ENCODE results near the gene PHACTR1. TPM values are rescaled to one million over a fixed set of nuclear protein-coding genes. Genes with fewer than 3 reads are reported as not detected.
A peak's percentile ranks its signal among the peaks of the same experiment; 100 is the strongest.

The PHACTR1 gene
- total and polyA plus RNA-seq, 3 experiments from 2014 or later: 0.04 to 0.38 (median 0.04) TPM

- H3K4me3 Mint-ChIP-seq: no peak overlapping the region
- ChIA-PET CTCF (no interaction called here), POLR2A (no interaction called here)
- no peak overlapping the region for H3K27ac Mint-ChIP-seq
- Histone ChIP-seq H3K27ac (ENCODE audit: low read depth, low read length) (no peak overlapping the region), H3K36me3 (ENCODE audit: insufficient read depth, low read length) (no peaks in the 10 kb centered on the region), H3K4me3 (ENCODE audit: low read length) (no peak overlapping the region), H3K9me3 (ENCODE audit: low read length) (no peaks in the 10 kb centered on the region), H3K4me1 (ENCODE audit: insufficient read depth, low read length) (no peaks in the 10 kb centered on the region), H3K27me3 (ENCODE audit: insufficient read depth, low read length, poor library complexity, severe bottlenecking) (peaks cover 3% of the 10 kb centered on the region)
- H3K4me1 Mint-ChIP-seq: no peaks in the 10 kb centered on the region
- DNase-seq: no peak
- H3K36me3 Mint-ChIP-seq: no peaks in the 10 kb centered on the region
- H3K27me3 Mint-ChIP-seq: peaks cover 17 to 35% of the 10 kb centered on the region in 2 donors
- H3K9me3 Mint-ChIP-seq: no peaks in the 10 kb centered on the region
Measured at GRCh38 chr6:13076575-13076974, 360.0 kb downstream of the PHACTR1 start.

GRCh38 chr6:13077117-13077516 is 360.6 kb downstream of the PHACTR1 start:
- Histone ChIP-seq H3K27ac (ENCODE audit: low read depth, low read length) (no peak overlapping the region), H3K4me1 (ENCODE audit: insufficient read depth, low read length) (no peaks in the 10 kb centered on the region), H3K4me3 (ENCODE audit: low read length) (no peak overlapping the region), H3K36me3 (ENCODE audit: insufficient read depth, low read length) (no peaks in the 10 kb centered on the region), H3K27me3 (ENCODE audit: insufficient read depth, low read length, poor library complexity, severe bottlenecking) (peaks cover 3% of the 10 kb centered on the region), H3K9me3 (ENCODE audit: low read length) (no peaks in the 10 kb centered on the region)
- no peaks in the 10 kb centered on the region for H3K9me3 Mint-ChIP-seq
- H3K4me3 Mint-ChIP-seq: no peak overlapping the region
- DNase-seq: no peak
- CTCF ChIA-PET: no interaction called here
- POLR2A ChIA-PET: no interaction called here
- no peaks in the 10 kb centered on the region for H3K36me3 Mint-ChIP-seq
- H3K4me1 Mint-ChIP-seq: no peaks in the 10 kb centered on the region
- no peak overlapping the region for H3K27ac Mint-ChIP-seq
- H3K27me3 Mint-ChIP-seq: peaks cover 18 to 40% of the 10 kb centered on the region in 2 donors

GRCh38 chr6:13079096-13079723 is 362.6 kb downstream of the PHACTR1 start:
- H3K27me3 Mint-ChIP-seq: peaks cover 18 to 38% of the 10 kb centered on the region in 2 donors
- H3K9me3 Mint-ChIP-seq: peaks cover 0 to 2% (median 0%) of the 10 kb centered on the region in 5 donors
- Histone ChIP-seq H3K27me3 (ENCODE audit: insufficient read depth, low read length, poor library complexity, severe bottlenecking) (peaks cover 3% of the 10 kb centered on the region), H3K4me1 (ENCODE audit: insufficient read depth, low read length) (no peaks in the 10 kb centered on the region), H3K27ac (ENCODE audit: low read depth, low read length) (no peak overlapping the region), H3K4me3 (ENCODE audit: low read length) (no peak overlapping the region), H3K9me3 (ENCODE audit: low read length) (no peaks in the 10 kb centered on the region), H3K36me3 (ENCODE audit: insufficient read depth, low read length) (no peaks in the 10 kb centered on the region)
- H3K4me3 Mint-ChIP-seq: no peak overlapping the region
- H3K27ac Mint-ChIP-seq: no peak overlapping the region
- ChIA-PET CTCF (no interaction called here), POLR2A (no interaction called here)
- H3K36me3 Mint-ChIP-seq: no peaks in the 10 kb centered on the region
- no peaks in the 10 kb centered on the region for H3K4me1 Mint-ChIP-seq
- DNase-seq: no peak

GRCh38 chr6:13080462-13081188 is 364.1 kb downstream of the PHACTR1 start:
- H3K27me3 Mint-ChIP-seq: peaks cover 15 to 33% of the 10 kb centered on the region in 2 donors
- DNase-seq: no peak
- no peak overlapping the region for H3K4me3 Mint-ChIP-seq
- Histone ChIP-seq H3K9me3 (ENCODE audit: low read length) (no peaks in the 10 kb centered on the region), H3K4me1 (ENCODE audit: insufficient read depth, low read length) (no peaks in the 10 kb centered on the region), H3K4me3 (ENCODE audit: low read length) (no peak overlapping the region), H3K36me3 (ENCODE audit: insufficient read depth, low read length) (no peaks in the 10 kb centered on the region), H3K27me3 (ENCODE audit: insufficient read depth, low read length, poor library complexity, severe bottlenecking) (peaks cover 3% of the 10 kb centered on the region), H3K27ac (ENCODE audit: low read depth, low read length) (no peak overlapping the region)
- peak overlapping the region in 1 of 8 donors; percentile 38 for H3K27ac Mint-ChIP-seq
- H3K9me3 Mint-ChIP-seq: peaks cover 0 to 2% (median 0%) of the 10 kb centered on the region in 5 donors
- POLR2A ChIA-PET: no interaction called here
- CTCF ChIA-PET: no interaction called here
- H3K36me3 Mint-ChIP-seq: no peaks in the 10 kb centered on the region
- H3K4me1 Mint-ChIP-seq: no peaks in the 10 kb centered on the region

- CTCF ChIA-PET: no interaction called here
Measured at GRCh38 chr6:13081189-13081563, 364.6 kb downstream of the PHACTR1 start.

GRCh38 chr6:13089296-13089994 is 372.9 kb downstream of the PHACTR1 start:
- Histone ChIP-seq H3K9me3 (ENCODE audit: low read length) (no peaks in the 10 kb centered on the region), H3K27ac (ENCODE audit: low read depth, low read length) (no peak overlapping the region), H3K4me3 (ENCODE audit: low read length) (no peak overlapping the region), H3K4me1 (ENCODE audit: insufficient read depth, low read length) (no peaks in the 10 kb centered on the region), H3K36me3 (ENCODE audit: insufficient read depth, low read length) (no peaks in the 10 kb centered on the region), H3K27me3 (ENCODE audit: insufficient read depth, low read length, poor library complexity, severe bottlenecking) (no peaks in the 10 kb centered on the region)
- DNase-seq: no peak
- CTCF ChIA-PET: no interaction called here
- H3K9me3 Mint-ChIP-seq: peaks cover 0 to 3% (median 0%) of the 10 kb centered on the region in 5 donors
- H3K4me3 Mint-ChIP-seq: no peak overlapping the region
- H3K27me3 Mint-ChIP-seq: peaks cover 13% of the 10 kb centered on the region in 2 donors
- H3K27ac Mint-ChIP-seq: no peak overlapping the region
- POLR2A ChIA-PET: no interaction called here
- no peaks in the 10 kb centered on the region for H3K36me3 Mint-ChIP-seq
- no peaks in the 10 kb centered on the region for H3K4me1 Mint-ChIP-seq

More at GRCh38 chr6:13081189-13081563, 364.6 kb downstream of the PHACTR1 start:
- Mint-ChIP-seq H3K4me3 (no peak overlapping the region), H3K36me3 (no peaks in the 10 kb centered on the region), H3K9me3 (peaks cover 0 to 2% (median under 1%) of the 10 kb centered on the region in 5 donors), H3K4me1 (no peaks in the 10 kb centered on the region), H3K27ac (peak overlapping the region in 1 of 8 donors; percentile 38), H3K27me3 (peaks cover 15 to 30% of the 10 kb centered on the region in 2 donors)
- no peaks in the 10 kb centered on the region for H3K4me1 ChIP-seq (ENCODE audit: insufficient read depth, low read length)
- no peaks in the 10 kb centered on the region for H3K36me3 ChIP-seq (ENCODE audit: insufficient read depth, low read length)
- H3K27ac ChIP-seq (ENCODE audit: low read depth, low read length): no peak overlapping the region
- DNase-seq: no peak
- H3K4me3 ChIP-seq (ENCODE audit: low read length): no peak overlapping the region
- POLR2A ChIA-PET: no interaction called here
- peaks cover 3% of the 10 kb centered on the region for H3K27me3 ChIP-seq (ENCODE audit: insufficient read depth, low read length, poor library complexity, severe bottlenecking)
- no peaks in the 10 kb centered on the region for H3K9me3 ChIP-seq (ENCODE audit: low read length)

- Mint-ChIP-seq H3K4me1 (no peaks in the 10 kb centered on the region), H3K9me3 (peaks cover 0 to 3% (median 0%) of the 10 kb centered on the region in 5 donors), H3K36me3 (no peaks in the 10 kb centered on the region), H3K27me3 (peaks cover 12 to 13% of the 10 kb centered on the region in 2 donors), H3K27ac (no peak overlapping the region), H3K4me3 (no peak overlapping the region)
- no peaks in the 10 kb centered on the region for H3K27me3 ChIP-seq (ENCODE audit: insufficient read depth, low read length, poor library complexity, severe bottlenecking)
- no peak for DNase-seq
- no peaks in the 10 kb centered on the region for H3K4me1 ChIP-seq (ENCODE audit: insufficient read depth, low read length)
- ChIA-PET POLR2A (no interaction called here), CTCF (no interaction called here)
- H3K9me3 ChIP-seq (ENCODE audit: low read length): no peaks in the 10 kb centered on the region
- no peaks in the 10 kb centered on the region for H3K36me3 ChIP-seq (ENCODE audit: insufficient read depth, low read length)
- no peak overlapping the region for H3K27ac ChIP-seq (ENCODE audit: low read depth, low read length)
- no peak overlapping the region for H3K4me3 ChIP-seq (ENCODE audit: low read length)
Measured at GRCh38 chr6:13091192-13091591, 374.6 kb downstream of the PHACTR1 start.

- H3K9me3 ChIP-seq (ENCODE audit: low read length): no peaks in the 10 kb centered on the region
- no peaks in the 10 kb centered on the region for H3K36me3 ChIP-seq (ENCODE audit: insufficient read depth, low read length)
- H3K27ac Mint-ChIP-seq: peak overlapping the region in 1 of 8 donors; percentile 16
- H3K36me3 Mint-ChIP-seq: no peaks in the 10 kb centered on the region
- DNase-seq: no peak
- no peaks in the 10 kb centered on the region for H3K4me1 ChIP-seq (ENCODE audit: insufficient read depth, low read length)
- no peaks in the 10 kb centered on the region for H3K27me3 ChIP-seq (ENCODE audit: insufficient read depth, low read length, poor library complexity, severe bottlenecking)
- H3K9me3 Mint-ChIP-seq: no peaks in the 10 kb centered on the region
- no peak overlapping the region for H3K27ac ChIP-seq (ENCODE audit: low read depth, low read length)
- H3K4me1 Mint-ChIP-seq: no peaks in the 10 kb centered on the region
- ChIA-PET POLR2A (no interaction called here), CTCF (no interaction called here)
- H3K4me3 Mint-ChIP-seq: no peak overlapping the region
- peaks cover 6 to 7% of the 10 kb centered on the region in 2 donors for H3K27me3 Mint-ChIP-seq
- no peak overlapping the region for H3K4me3 ChIP-seq (ENCODE audit: low read length)
Measured at GRCh38 chr6:13094781-13095425, 378.3 kb downstream of the PHACTR1 start.

All from CD8-positive, alpha-beta memory T cell (primary cell).